HEK293 (cell line): Measurements from ENCODE around the gene KDM4C.

Source experiments
- HOXA7 ChIP-seq: sonication (generic); formaldehyde crosslinking; IDR thresholded peaks from 2 replicates; pipeline ENCODE4 v1.8.1; 2022; ENCODE audit warnings: missing genetic modification reagents, borderline replicate concordance
- PRDM1 ChIP-seq: fragments of 450-650 bp; formaldehyde crosslinking; IDR thresholded peaks from 2 replicates; pipeline ENCODE4; 2016; ENCODE audit warnings: missing biosample characterization, missing genetic modification characterization
- TCF7L2 ChIP-seq: IDR thresholded peaks from 2 replicates; pipeline ENCODE4 v1.6.1; 2011; ENCODE audit warnings: low read depth, mild to moderate bottlenecking, inconsistent platforms, low read length, moderate library complexity, borderline replicate concordance
- TRIM28 ChIP-seq: IDR thresholded peaks from 2 replicates; pipeline ENCODE4 v1.6.1; 2011; ENCODE audit warnings: low read length, control low read depth, borderline replicate concordance
- ZNF23 ChIP-seq: fragments of 450-650 bp; formaldehyde crosslinking; IDR thresholded peaks from 2 replicates; pipeline ENCODE4 v1.5.1; 2016; ENCODE audit warnings: missing biosample characterization, missing genetic modification characterization, borderline replicate concordance
- ZNF664 ChIP-seq: fragments of 450-650 bp; formaldehyde crosslinking; IDR thresholded peaks from 2 replicates; pipeline ENCODE4 v1.5.1; 2016; ENCODE audit warnings: missing biosample characterization, missing genetic modification characterization
- ZNF837 ChIP-seq: fragments of 450-650 bp; formaldehyde crosslinking; IDR thresholded peaks from 2 replicates; pipeline ENCODE4 v1.5.1; 2016; ENCODE audit warnings: missing biosample characterization, missing genetic modification characterization
- TF ChIP-seq, protein P1 (sequence below): fragments of 450-650 bp; formaldehyde crosslinking; IDR thresholded peaks from 2 replicates; pipeline ENCODE4 v1.5.1; 2016; ENCODE audit warnings: missing biosample characterization, missing genetic modification characterization, low read depth
- TF ChIP-seq, protein P2 (sequence below): fragments of 450-650 bp; formaldehyde crosslinking; IDR thresholded peaks from 2 replicates; pipeline ENCODE4 v1.5.1; 2016; ENCODE audit warnings: missing biosample characterization, missing genetic modification characterization
- TF ChIP-seq, protein P3 (sequence below): fragments of 450-650 bp; formaldehyde crosslinking; IDR thresholded peaks from 2 replicates; pipeline ENCODE4 v1.5.1; 2016; ENCODE audit warnings: missing biosample characterization, missing genetic modification characterization
- TF ChIP-seq, protein P4 (sequence below): fragments of 450-650 bp; formaldehyde crosslinking; conservative IDR thresholded peaks from 2 replicates; pipeline ENCODE4 v1.5.1; 2016; ENCODE audit warnings: low read depth, missing biosample characterization, missing genetic modification characterization
- TF ChIP-seq, protein P5 (sequence below): fragments of 450-650 bp; formaldehyde crosslinking; IDR thresholded peaks from 2 replicates; pipeline ENCODE4 v1.5.1; 2016; ENCODE audit warnings: missing biosample characterization, missing genetic modification characterization
- TF ChIP-seq, protein P6 (sequence below): fragments of 450-650 bp; formaldehyde crosslinking; IDR thresholded peaks from 2 replicates; pipeline ENCODE4 v1.5.1; 2017; ENCODE audit warnings: missing biosample characterization, missing genetic modification characterization

DNA sequence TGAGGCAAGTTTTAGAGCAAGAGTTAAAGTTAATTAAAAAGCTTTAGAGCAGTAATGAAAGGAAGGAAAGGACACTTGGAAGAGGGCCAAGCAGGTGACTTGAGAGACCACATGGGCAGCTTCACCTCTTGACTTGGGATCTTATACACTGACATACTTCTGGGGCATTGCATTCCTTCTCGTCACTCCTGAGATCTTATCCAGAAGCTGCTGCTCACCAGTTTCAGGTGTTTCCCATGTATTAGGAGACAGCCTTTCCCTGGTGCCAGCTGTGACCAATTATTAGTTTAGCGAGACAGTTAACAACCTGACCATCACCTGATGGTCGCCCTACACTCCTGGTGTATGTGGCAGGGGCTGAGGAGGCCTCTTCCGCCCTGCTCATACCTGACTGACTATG is 382.1 kb downstream of the KDM4C start:
- TF ChIP-seq ZNF837 (no peak), TRIM28 (no peak), PRDM1 (tag by site-specific recombination) (no peak), TCF7L2 (no peak), HOXA7 (CRISPR knock-in tag) (no peak), ZNF664 (tag by site-specific recombination) (no peak), ZNF23 (tag by site-specific recombination) (no peak)
- TF ChIP-seq, protein P1, sequence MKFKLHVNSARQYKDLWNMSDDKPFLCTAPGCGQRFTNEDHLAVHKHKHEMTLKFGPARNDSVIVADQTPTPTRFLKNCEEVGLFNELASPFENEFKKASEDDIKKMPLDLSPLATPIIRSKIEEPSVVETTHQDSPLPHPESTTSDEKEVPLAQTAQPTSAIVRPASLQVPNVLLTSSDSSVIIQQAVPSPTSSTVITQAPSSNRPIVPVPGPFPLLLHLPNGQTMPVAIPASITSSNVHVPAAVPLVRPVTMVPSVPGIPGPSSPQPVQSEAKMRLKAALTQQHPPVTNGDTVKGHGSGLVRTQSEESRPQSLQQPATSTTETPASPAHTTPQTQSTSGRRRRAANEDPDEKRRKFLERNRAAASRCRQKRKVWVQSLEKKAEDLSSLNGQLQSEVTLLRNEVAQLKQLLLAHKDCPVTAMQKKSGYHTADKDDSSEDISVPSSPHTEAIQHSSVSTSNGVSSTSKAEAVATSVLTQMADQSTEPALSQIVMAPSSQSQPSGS (tag by site-specific recombination), result no peak
- TF ChIP-seq, protein P2, sequence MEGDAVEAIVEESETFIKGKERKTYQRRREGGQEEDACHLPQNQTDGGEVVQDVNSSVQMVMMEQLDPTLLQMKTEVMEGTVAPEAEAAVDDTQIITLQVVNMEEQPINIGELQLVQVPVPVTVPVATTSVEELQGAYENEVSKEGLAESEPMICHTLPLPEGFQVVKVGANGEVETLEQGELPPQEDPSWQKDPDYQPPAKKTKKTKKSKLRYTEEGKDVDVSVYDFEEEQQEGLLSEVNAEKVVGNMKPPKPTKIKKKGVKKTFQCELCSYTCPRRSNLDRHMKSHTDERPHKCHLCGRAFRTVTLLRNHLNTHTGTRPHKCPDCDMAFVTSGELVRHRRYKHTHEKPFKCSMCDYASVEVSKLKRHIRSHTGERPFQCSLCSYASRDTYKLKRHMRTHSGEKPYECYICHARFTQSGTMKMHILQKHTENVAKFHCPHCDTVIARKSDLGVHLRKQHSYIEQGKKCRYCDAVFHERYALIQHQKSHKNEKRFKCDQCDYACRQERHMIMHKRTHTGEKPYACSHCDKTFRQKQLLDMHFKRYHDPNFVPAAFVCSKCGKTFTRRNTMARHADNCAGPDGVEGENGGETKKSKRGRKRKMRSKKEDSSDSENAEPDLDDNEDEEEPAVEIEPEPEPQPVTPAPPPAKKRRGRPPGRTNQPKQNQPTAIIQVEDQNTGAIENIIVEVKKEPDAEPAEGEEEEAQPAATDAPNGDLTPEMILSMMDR (tag by site-specific recombination), result no peak
- TF ChIP-seq, protein P3, sequence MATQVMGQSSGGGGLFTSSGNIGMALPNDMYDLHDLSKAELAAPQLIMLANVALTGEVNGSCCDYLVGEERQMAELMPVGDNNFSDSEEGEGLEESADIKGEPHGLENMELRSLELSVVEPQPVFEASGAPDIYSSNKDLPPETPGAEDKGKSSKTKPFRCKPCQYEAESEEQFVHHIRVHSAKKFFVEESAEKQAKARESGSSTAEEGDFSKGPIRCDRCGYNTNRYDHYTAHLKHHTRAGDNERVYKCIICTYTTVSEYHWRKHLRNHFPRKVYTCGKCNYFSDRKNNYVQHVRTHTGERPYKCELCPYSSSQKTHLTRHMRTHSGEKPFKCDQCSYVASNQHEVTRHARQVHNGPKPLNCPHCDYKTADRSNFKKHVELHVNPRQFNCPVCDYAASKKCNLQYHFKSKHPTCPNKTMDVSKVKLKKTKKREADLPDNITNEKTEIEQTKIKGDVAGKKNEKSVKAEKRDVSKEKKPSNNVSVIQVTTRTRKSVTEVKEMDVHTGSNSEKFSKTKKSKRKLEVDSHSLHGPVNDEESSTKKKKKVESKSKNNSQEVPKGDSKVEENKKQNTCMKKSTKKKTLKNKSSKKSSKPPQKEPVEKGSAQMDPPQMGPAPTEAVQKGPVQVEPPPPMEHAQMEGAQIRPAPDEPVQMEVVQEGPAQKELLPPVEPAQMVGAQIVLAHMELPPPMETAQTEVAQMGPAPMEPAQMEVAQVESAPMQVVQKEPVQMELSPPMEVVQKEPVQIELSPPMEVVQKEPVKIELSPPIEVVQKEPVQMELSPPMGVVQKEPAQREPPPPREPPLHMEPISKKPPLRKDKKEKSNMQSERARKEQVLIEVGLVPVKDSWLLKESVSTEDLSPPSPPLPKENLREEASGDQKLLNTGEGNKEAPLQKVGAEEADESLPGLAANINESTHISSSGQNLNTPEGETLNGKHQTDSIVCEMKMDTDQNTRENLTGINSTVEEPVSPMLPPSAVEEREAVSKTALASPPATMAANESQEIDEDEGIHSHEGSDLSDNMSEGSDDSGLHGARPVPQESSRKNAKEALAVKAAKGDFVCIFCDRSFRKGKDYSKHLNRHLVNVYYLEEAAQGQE (tag by site-specific recombination), result no peak
- TF ChIP-seq, protein P4, sequence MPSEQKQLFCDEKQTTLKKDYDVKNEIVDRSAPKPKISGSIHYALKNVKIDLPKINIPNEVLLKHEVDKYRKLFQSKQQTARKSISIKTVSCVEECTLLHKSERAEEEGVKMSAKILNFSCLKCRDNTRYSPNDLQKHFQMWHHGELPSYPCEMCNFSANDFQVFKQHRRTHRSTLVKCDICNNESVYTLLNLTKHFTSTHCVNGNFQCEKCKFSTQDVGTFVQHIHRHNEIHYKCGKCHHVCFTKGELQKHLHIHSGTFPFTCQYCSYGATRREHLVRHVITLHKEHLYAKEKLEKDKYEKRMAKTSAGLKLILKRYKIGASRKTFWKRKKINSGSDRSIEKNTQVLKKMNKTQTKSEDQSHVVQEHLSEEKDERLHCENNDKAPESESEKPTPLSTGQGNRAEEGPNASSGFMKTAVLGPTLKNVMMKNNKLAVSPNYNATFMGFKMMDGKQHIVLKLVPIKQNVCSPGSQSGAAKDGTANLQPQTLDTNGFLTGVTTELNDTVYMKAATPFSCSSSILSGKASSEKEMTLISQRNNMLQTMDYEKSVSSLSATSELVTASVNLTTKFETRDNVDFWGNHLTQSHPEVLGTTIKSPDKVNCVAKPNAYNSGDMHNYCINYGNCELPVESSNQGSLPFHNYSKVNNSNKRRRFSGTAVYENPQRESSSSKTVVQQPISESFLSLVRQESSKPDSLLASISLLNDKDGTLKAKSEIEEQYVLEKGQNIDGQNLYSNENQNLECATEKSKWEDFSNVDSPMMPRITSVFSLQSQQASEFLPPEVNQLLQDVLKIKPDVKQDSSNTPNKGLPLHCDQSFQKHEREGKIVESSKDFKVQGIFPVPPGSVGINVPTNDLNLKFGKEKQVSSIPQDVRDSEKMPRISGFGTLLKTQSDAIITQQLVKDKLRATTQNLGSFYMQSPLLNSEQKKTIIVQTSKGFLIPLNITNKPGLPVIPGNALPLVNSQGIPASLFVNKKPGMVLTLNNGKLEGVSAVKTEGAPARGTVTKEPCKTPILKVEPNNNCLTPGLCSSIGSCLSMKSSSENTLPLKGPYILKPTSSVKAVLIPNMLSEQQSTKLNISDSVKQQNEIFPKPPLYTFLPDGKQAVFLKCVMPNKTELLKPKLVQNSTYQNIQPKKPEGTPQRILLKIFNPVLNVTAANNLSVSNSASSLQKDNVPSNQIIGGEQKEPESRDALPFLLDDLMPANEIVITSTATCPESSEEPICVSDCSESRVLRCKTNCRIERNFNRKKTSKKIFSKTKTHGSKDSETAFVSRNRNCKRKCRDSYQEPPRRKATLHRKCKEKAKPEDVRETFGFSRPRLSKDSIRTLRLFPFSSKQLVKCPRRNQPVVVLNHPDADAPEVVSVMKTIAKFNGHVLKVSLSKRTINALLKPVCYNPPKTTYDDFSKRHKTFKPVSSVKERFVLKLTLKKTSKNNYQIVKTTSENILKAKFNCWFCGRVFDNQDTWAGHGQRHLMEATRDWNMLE (tag by site-specific recombination), result no peak
- TF ChIP-seq, protein P5, sequence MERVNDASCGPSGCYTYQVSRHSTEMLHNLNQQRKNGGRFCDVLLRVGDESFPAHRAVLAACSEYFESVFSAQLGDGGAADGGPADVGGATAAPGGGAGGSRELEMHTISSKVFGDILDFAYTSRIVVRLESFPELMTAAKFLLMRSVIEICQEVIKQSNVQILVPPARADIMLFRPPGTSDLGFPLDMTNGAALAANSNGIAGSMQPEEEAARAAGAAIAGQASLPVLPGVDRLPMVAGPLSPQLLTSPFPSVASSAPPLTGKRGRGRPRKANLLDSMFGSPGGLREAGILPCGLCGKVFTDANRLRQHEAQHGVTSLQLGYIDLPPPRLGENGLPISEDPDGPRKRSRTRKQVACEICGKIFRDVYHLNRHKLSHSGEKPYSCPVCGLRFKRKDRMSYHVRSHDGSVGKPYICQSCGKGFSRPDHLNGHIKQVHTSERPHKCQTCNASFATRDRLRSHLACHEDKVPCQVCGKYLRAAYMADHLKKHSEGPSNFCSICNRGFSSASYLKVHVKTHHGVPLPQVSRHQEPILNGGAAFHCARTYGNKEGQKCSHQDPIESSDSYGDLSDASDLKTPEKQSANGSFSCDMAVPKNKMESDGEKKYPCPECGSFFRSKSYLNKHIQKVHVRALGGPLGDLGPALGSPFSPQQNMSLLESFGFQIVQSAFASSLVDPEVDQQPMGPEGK (tag by site-specific recombination), result no peak
- TF ChIP-seq, protein P6, sequence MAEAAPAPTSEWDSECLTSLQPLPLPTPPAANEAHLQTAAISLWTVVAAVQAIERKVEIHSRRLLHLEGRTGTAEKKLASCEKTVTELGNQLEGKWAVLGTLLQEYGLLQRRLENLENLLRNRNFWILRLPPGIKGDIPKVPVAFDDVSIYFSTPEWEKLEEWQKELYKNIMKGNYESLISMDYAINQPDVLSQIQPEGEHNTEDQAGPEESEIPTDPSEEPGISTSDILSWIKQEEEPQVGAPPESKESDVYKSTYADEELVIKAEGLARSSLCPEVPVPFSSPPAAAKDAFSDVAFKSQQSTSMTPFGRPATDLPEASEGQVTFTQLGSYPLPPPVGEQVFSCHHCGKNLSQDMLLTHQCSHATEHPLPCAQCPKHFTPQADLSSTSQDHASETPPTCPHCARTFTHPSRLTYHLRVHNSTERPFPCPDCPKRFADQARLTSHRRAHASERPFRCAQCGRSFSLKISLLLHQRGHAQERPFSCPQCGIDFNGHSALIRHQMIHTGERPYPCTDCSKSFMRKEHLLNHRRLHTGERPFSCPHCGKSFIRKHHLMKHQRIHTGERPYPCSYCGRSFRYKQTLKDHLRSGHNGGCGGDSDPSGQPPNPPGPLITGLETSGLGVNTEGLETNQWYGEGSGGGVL (tag by site-specific recombination), result no peak
